Measurements from ENCODE around the gene CTCF. TPM values are rescaled to one million over a fixed set of nuclear protein-coding genes. Genes with fewer than 3 reads are reported as not detected.

CTCF gene
- total RNA-seq, 2 donors from 2014 or later, result 24.5 to 31.6 TPM

DNA sequence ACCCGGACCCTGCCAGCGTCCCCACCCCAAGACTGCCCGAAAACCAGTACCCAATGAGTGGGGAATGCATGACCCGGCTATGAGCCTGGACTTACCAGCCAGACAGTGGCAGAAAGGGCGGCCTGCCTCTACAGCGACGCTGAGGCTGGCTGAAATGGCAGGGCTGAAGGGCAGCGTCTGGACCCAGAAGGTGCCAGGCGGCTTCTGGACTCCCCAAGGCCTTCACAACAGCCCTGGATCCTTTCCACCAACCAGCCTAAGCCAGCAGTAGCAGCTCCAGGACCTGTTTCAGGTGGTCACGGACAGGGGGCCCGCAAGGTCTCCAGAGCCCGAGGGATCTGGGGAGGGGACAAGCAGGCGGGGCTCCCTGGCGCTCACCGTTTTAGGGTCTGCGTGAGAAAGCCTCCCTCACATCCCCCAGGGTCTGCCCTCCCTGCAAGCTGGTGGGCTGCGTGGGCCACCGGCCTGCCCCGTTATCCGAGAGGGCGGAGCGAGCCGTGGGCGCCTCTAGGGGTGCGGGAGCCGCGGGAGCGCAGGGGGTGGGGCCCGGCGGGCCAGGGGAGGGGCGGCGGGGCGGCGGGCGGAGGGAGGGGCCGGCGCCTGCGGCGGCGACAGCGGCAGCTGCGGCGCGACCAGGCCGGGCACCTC, 34.0 kb upstream of the CTCF start, which contains the start of gene RIPOR1:
Gene RIPOR1 (plus strand): TSS at position 608 of the 648 bp plus-strand sequence. CDS start 9,618 bp downstream, outside the sequence.
- TF ChIP-seq, protein P1, sequence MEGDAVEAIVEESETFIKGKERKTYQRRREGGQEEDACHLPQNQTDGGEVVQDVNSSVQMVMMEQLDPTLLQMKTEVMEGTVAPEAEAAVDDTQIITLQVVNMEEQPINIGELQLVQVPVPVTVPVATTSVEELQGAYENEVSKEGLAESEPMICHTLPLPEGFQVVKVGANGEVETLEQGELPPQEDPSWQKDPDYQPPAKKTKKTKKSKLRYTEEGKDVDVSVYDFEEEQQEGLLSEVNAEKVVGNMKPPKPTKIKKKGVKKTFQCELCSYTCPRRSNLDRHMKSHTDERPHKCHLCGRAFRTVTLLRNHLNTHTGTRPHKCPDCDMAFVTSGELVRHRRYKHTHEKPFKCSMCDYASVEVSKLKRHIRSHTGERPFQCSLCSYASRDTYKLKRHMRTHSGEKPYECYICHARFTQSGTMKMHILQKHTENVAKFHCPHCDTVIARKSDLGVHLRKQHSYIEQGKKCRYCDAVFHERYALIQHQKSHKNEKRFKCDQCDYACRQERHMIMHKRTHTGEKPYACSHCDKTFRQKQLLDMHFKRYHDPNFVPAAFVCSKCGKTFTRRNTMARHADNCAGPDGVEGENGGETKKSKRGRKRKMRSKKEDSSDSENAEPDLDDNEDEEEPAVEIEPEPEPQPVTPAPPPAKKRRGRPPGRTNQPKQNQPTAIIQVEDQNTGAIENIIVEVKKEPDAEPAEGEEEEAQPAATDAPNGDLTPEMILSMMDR (IDR thresholded peaks at IDR 0.05), result peak in 1 of 2 donors; percentile 17
- H3K4me3 ChIP-seq, result peak within 1 kb of the TSS; percentile 77 to 81
- no peaks in the 10 kb centered on the region for H3K9me3 ChIP-seq
- DNase-seq (ENCODE audit: low spot score), result no peak
- no peaks in the 10 kb centered on the region for H3K36me3 ChIP-seq
- peaks cover 0 to 41% of the 10 kb centered on the region in 2 donors for H3K4me1 ChIP-seq
- no peaks in the 10 kb centered on the region for H3K27me3 ChIP-seq
- H3K27ac ChIP-seq, result peak within 1 kb of the TSS; percentile 96 to 97

DNA sequence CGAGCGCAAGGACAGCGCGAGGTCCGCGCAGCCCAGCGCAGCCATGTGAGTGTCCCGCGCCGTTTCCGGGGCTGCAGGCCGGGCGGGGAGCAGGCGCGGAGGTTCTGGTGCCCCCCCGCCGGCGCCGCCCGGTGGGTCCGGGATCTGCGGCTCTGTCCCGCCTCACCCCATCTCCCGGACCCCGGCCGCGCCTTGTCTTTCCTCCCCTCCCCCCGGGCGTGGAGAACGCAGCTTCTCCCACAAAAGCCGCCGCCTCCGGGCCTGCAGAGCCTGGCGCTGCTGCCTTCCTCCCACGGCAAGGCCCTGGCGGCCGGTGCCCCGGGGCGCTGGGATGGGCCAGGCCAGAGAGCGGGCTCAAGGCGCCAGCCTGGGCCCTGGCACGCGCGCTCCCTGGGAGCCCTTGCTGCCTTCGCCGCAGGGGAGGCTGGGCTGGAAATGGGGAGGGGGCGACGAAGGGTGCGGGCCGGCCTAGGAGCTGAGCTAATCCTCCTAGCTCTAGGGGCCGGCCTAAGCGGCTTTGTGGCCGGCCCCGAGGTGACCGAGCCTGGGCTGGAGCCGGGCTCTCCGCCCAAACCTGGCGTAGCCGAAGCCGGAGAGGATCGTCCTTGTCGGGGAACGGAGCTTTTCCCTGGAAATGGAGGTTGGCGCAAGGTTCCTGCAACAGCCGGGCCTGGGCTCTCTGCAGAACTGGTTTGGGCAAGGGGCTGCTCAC, 33.3 kb upstream of the CTCF start:
- H3K27ac ChIP-seq, result peak overlapping the region; percentile 96 to 97
- H3K36me3 ChIP-seq, result no peaks in the 10 kb centered on the region
- DNase-seq (ENCODE audit: low spot score), result no peak
- peak overlapping the region; percentile 77 to 81 for H3K4me3 ChIP-seq
- no peaks in the 10 kb centered on the region for H3K9me3 ChIP-seq
- peaks cover 0 to 43% of the 10 kb centered on the region in 2 donors for H3K4me1 ChIP-seq
- no peaks in the 10 kb centered on the region for H3K27me3 ChIP-seq
- TF ChIP-seq, protein P1 (IDR thresholded peaks at IDR 0.05), result no peak

DNA sequence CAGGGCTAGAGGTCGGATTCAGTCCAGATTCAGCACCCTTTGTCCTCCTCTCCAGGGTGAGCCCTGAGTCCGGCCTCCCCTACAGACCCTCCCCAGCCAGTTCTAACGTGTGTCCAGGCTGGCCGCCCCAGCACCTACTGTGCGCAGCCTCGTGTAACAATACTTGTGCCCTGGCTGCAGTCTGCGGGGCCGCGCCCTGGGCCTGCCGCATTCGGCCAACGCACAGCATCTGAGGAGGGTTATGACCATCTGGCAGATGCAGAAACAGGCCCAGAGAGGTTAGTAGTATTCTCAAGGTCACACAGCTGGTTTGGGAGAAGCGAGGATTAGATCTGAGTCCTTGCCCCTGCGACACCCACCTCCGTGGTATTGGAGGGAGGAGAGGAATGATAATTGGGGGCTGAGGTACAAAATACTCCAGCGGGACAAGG, 32.7 kb upstream of the CTCF start:
- Histone ChIP-seq H3K4me3 (peak overlapping the region; percentile 77 to 81), H3K27me3 (no peaks in the 10 kb centered on the region), H3K9me3 (no peaks in the 10 kb centered on the region), H3K4me1 (peaks cover 0 to 43% of the 10 kb centered on the region in 2 donors), H3K36me3 (no peaks in the 10 kb centered on the region), H3K27ac (peak overlapping the region; percentile 96 to 97)
- TF ChIP-seq, protein P1 (IDR thresholded peaks at IDR 0.05), result no peak
- no peak for DNase-seq (ENCODE audit: low spot score)

DNA sequence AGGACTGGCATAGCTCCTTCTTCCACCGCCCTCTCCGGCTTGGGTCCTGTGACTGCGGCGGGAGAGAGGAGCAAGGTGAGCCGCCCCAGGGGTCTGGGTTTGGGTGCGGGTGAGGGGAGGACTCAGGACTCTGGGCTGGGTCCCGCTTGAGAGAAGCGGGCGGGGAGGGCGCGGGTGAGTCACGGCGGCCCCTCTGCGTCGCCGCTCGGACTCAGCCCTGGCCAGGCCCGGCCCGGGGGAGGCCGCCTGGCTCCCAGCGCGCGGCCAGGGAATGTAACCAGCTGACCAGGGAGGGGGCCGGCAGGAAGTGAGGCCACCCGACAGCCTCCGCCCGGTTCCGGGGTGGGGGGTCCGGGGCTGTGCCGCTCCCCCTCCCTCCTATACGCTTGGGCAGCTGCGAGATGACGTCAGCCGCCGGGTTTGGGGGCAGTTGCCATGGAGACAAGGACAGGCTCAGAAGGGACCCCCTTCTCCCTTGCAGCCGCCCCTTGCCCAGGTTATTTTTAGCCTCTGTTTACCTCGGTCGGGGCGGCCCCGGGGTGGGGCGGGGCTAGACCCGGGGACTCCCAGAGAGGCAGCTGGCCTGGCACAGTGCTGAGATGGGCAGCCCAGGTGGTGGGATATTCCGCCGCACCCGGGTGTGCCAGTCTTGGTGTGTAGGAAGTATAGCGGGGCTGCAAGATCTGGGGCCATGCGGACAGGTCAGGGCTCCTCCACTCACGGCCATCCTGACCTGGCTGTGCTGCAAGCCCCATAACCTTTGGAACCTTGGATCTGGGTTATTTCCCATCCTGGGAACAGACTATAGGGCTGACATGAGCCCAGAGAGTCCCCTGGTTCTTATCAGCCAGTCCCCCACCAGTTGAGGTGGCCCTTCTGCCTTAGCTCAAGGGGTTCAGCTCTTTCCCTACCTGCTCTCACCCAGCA, 32.0 kb upstream of the CTCF start:
- H3K4me3 ChIP-seq, result peak overlapping the region; percentile 77 to 81
- TF ChIP-seq, protein P1 (IDR thresholded peaks at IDR 0.05), result no peak
- no peaks in the 10 kb centered on the region for H3K9me3 ChIP-seq
- H3K36me3 ChIP-seq, result no peaks in the 10 kb centered on the region
- peak overlapping the region; percentile 96 to 97 for H3K27ac ChIP-seq
- H3K4me1 ChIP-seq, result peaks cover 0 to 43% of the 10 kb centered on the region in 2 donors
- no peaks in the 10 kb centered on the region for H3K27me3 ChIP-seq
- peak; percentile 88 for DNase-seq (ENCODE audit: low spot score)

DNA sequence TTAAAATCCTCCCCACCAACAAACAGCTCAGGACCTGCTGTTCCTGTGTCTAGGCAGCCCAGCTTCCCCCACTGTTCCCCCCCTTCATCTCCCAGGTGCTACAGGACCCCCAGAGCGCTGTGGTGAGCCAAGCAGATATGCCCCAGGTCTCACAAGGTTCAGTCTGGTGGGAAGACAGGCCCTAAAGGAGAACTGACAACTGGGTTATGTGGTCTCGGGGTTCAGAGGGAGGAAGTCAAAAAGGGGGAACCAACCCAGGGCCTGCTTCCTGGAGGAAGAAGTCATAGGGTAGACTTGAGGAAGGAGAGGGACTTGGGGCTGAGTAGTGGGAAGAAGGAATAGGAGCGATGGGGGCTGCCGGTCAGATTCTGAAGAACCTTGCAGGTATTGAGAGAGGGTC, 31.1 kb upstream of the CTCF start:
- Histone ChIP-seq H3K4me3 (peak overlapping the region in 1 of 2 donors; percentile 81), H3K27ac (peak overlapping the region; percentile 96 to 97), H3K4me1 (peaks cover 0 to 52% of the 10 kb centered on the region in 2 donors), H3K36me3 (no peaks in the 10 kb centered on the region), H3K9me3 (no peaks in the 10 kb centered on the region), H3K27me3 (no peaks in the 10 kb centered on the region)
- TF ChIP-seq, protein P1 (IDR thresholded peaks at IDR 0.05), result no peak
- DNase-seq (ENCODE audit: low spot score), result no peak

All from right atrium auricular region (tissue), 2 donors.